A673 (cell line): ENCODE results near the gene PPM1E.

Experiments used
- EZH2 ChIP-seq: fragments of 200-600 bp; sonication (generic); IDR thresholded peaks from 2 replicates; pipeline ENCODE4 v1.6.1; 2017; ENCODE audit warnings: borderline replicate concordance, low read depth, mild to moderate bottlenecking, mixed read lengths, antibody characterized with exemption, low read length; ENCODE audit not compliant: poor library complexity, severe bottlenecking
- TF ChIP-seq, protein P1 (sequence below): fragments of 300-800, 200-600 bp; sonication (generic); conservative IDR thresholded peaks from 2 replicates; pipeline ENCODE4 v1.5.1; 2017; ENCODE audit warnings: low read depth, mild to moderate bottlenecking, antibody characterized with exemption, low read length, moderate library complexity, mixed read lengths

DNA sequence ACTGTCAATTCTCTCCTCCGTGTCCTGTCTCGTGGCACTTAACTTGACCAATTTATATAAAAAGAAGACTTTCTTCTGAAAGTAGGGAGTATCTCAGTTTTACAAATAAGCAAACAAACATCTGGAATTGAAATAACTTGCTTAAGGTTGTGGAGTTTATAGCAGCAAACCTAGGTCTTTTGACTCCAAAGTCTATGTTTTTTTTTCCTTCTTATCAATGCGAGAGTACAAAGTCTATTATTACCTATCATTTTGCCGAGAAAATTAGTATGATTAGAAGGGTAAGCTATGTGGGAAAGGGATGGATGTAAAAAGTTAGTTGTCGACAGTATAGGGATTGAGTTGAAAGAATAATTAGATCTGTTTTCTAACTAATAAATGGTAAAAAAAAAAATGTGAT, 50.4 kb downstream of the PPM1E start:
- TF ChIP-seq, protein P1, sequence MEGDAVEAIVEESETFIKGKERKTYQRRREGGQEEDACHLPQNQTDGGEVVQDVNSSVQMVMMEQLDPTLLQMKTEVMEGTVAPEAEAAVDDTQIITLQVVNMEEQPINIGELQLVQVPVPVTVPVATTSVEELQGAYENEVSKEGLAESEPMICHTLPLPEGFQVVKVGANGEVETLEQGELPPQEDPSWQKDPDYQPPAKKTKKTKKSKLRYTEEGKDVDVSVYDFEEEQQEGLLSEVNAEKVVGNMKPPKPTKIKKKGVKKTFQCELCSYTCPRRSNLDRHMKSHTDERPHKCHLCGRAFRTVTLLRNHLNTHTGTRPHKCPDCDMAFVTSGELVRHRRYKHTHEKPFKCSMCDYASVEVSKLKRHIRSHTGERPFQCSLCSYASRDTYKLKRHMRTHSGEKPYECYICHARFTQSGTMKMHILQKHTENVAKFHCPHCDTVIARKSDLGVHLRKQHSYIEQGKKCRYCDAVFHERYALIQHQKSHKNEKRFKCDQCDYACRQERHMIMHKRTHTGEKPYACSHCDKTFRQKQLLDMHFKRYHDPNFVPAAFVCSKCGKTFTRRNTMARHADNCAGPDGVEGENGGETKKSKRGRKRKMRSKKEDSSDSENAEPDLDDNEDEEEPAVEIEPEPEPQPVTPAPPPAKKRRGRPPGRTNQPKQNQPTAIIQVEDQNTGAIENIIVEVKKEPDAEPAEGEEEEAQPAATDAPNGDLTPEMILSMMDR, result no peak
- no peak for TF ChIP-seq EZH2
